ENCODE results near the gene IFNGR1.
A peak's percentile ranks its signal among the peaks of the same experiment; 100 is the strongest.

The IFNGR1 gene

GRCh38 chr6:137236581-137237355 is 17.6 kb upstream of the IFNGR1 start:
- no peak for DNase-seq (ENCODE audit: low read depth)
- TF ChIP-seq, protein P1, sequence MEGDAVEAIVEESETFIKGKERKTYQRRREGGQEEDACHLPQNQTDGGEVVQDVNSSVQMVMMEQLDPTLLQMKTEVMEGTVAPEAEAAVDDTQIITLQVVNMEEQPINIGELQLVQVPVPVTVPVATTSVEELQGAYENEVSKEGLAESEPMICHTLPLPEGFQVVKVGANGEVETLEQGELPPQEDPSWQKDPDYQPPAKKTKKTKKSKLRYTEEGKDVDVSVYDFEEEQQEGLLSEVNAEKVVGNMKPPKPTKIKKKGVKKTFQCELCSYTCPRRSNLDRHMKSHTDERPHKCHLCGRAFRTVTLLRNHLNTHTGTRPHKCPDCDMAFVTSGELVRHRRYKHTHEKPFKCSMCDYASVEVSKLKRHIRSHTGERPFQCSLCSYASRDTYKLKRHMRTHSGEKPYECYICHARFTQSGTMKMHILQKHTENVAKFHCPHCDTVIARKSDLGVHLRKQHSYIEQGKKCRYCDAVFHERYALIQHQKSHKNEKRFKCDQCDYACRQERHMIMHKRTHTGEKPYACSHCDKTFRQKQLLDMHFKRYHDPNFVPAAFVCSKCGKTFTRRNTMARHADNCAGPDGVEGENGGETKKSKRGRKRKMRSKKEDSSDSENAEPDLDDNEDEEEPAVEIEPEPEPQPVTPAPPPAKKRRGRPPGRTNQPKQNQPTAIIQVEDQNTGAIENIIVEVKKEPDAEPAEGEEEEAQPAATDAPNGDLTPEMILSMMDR (IDR thresholded peaks at IDR 0.05; ENCODE audit: low read depth, low read length, missing control alignments) = no peak

GRCh38 chr6:137235686-137236085 is 16.5 kb upstream of the IFNGR1 start:
- no peak for DNase-seq (ENCODE audit: low read depth)
- TF ChIP-seq, protein P1 (IDR thresholded peaks at IDR 0.05; ENCODE audit: low read depth, low read length, missing control alignments) = no peak
- H3K4me3 ChIP-seq (ENCODE audit: low read depth, low read length) = no peak overlapping the region

More at GRCh38 chr6:137236581-137237355, 17.6 kb upstream of the IFNGR1 start:
- H3K4me3 ChIP-seq (ENCODE audit: low read depth, low read length) = no peak overlapping the region

DNA sequence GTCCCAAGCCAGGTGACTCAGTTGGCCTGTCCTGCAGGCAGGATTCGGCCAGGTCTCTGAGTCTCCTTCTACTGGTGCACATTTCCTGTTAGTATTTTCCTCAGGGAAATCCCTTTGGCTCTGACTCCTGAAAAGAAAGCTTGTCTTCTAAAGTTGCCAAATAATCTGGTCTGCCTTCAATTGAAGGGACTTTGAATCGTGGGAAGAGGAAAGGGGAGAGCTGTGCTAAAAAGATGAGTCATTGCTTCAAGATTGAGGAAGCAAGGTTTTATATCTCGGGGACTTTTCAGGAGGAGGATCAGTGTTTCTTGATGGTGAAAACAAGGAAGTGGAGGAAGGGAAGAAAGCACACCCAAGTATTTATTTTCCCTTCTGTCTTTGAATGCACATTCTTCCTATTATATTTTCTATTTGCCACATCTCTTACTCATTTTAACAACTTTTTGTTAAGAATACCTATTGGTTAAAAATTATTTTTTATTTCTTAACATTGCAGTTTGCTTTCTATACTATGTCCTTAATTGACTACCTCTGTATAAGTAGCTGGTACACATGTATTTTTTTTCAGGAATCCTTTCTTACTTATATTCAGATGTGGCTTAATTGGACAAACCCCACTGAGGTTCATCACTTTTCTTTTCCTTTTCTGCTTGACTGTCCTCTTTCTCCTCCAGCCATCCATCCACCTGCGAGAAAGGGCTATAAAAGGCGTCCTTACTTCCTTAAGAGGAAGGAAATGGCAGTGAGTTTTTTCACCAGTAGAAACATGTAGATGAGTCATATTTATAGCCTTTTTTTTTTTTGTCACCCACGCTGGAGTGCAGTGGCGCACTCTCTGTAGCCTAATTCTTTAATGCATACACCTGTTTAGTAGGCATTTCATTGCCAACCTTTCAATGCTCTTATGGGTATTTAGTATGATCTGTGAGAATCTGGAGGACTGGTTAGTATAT is 15.0 kb upstream of the IFNGR1 start:
- TF ChIP-seq, protein P1 (IDR thresholded peaks at IDR 0.05; ENCODE audit: low read depth, low read length, missing control alignments) = no peak
- DNase-seq (ENCODE audit: low read depth) = peak; percentile 58
- no peak overlapping the region for H3K4me3 ChIP-seq (ENCODE audit: low read depth, low read length)

- H3K4me3 ChIP-seq (ENCODE audit: low read depth, low read length) = no peak overlapping the region
- no peak for DNase-seq (ENCODE audit: low read depth)
- TF ChIP-seq, protein P1 (IDR thresholded peaks at IDR 0.05; ENCODE audit: low read depth, low read length, missing control alignments) = no peak
These were observed 12.7 kb upstream of the IFNGR1 start for GRCh38 chr6:137231895-137232294.

- DNase-seq (ENCODE audit: low read depth) = no peak
- TF ChIP-seq, protein P1 (IDR thresholded peaks at IDR 0.05; ENCODE audit: low read depth, low read length, missing control alignments) = no peak
- H3K4me3 ChIP-seq (ENCODE audit: low read depth, low read length) = no peak overlapping the region
These were observed 11.9 kb upstream of the IFNGR1 start for GRCh38 chr6:137230956-137231555.

GRCh38 chr6:137230547-137230946 is 11.4 kb upstream of the IFNGR1 start:
- TF ChIP-seq, protein P1 (IDR thresholded peaks at IDR 0.05; ENCODE audit: low read depth, low read length, missing control alignments) = peak; percentile 4
- H3K4me3 ChIP-seq (ENCODE audit: low read depth, low read length) = no peak overlapping the region
- DNase-seq (ENCODE audit: low read depth) = no peak
